Psoas muscle (tissue), 8 donors: Measurements from ENCODE around the gene BCL2A1. TPM values are rescaled to one million over a fixed set of nuclear protein-coding genes. Genes with fewer than 3 reads are reported as not detected.

Experiments
- ATAC-seq, 4 donors: fragments of 200-7000 bp; cut with Tn5 transposase; one replicate each; pipeline ENCODE4 v1.9.1; 2020; ENCODE audit warnings: moderate library complexity in 3 of 4, mild to moderate bottlenecking in 2 of 4
- DNase-seq, 2 donors: peaks; one replicate each; pipeline ENCODE4 v3.0.0-alpha.2; 2020
- H3K27ac ChIP-seq: fragments of 200-600 bp; one replicate; pipeline ENCODE4 v1.8.0; 2022
- H3K27me3 ChIP-seq, 3 donors: fragments of 200-600 bp in 1 of 3; one replicate each; pipeline versions ENCODE4 v1.6.1 to v1.8.0; 2013 to 2022; ENCODE audit warnings: low read length in 2 of 3, mild to moderate bottlenecking in 2 of 3, moderate library complexity in 1 of 3; ENCODE audit not compliant: insufficient read depth in 3 of 3
- H3K36me3 ChIP-seq, 2 donors: fragments of 200-600 bp in 1 of 2; one replicate each; pipeline versions ENCODE4 v1.6.1 to v1.8.0; 2013 to 2022; ENCODE audit warnings: low read depth in 1 of 2, mild to moderate bottlenecking in 1 of 2, moderate library complexity in 1 of 2; ENCODE audit not compliant: insufficient read depth in 1 of 2
- H3K4me1 ChIP-seq: fragments of 200-600 bp; one replicate; pipeline ENCODE4 v1.8.0; 2022
- H3K4me3 ChIP-seq: fragments of 200-600 bp; one replicate; pipeline ENCODE4 v1.8.0; 2022; ENCODE audit warnings: mild to moderate bottlenecking
- H3K9me3 ChIP-seq: fragments of 200-600 bp; one replicate; pipeline ENCODE4 v1.8.0; 2022
- WGBS, 3 donors: extraction: QIAGEN DNeasy Blood & Tissue Kit; methylation state at CpG; one replicate each; pipeline versions ENCODE4 v1.1.6 to v1.1.7; 2013; 5-methylcytosine and 5-hydroxymethylcytosine counted together
- intact Hi-C, 2 donors: fragments of 100-400 bp; cut with DNase I; formaldehyde crosslinking; loops; one replicate each; pipeline versions ENCODE4 v1.11.0 to v1.14.2; 2022
- polyA plus RNA-seq, 3 donors: library from polyadenylated mRNA; stranded (reverse); fragments of 200-250 nt; gene quantifications; one replicate each; pipeline ENCODE4 v1.2.3, GENCODE V29; 2013
- total RNA-seq, 4 donors: library from RNA; stranded (reverse); fragmentation: NEBNext Ultra II Directional in 2 of 4; extraction: Animal tissue kit (Norgen Biotek cat#: 25700) in 2 of 4; gene quantifications; one replicate each; pipeline versions ENCODE4 v1.2.1 to v1.2.4, GENCODE V29; 2021 to 2023
- TF ChIP-seq, protein P1 (sequence below): fragments of 200-600 bp; IDR thresholded peaks from one replicate; pipeline ENCODE4 v1.8.0; 2022; ENCODE audit warnings: antibody characterized with exemption
- donor health status: healthy with polysubstance abuse.
- donor health status: DM: no; HTN: no; CAD: no; lungs with moderate emphysema.
- donor health status: Bipolar disorder and iron deficiency.
- donor health status: healthy.
- donor health status: DM: yes; HTN: yes; CAD: no.
- donor health status: DM: no; HTN: no; CAD: no.
- donor health status: DM: no; HTN: no; CAD: no.
- donor health status: DM: yes; HTN: yes; CAD: no.

Gene BCL2A1
- total and polyA plus RNA-seq, 7 donors, result 0.18 to 1.2 (median 1.0) TPM; not detected in 1

GRCh38 chr15:79987969-79988368 is 17.0 kb upstream of the BCL2A1 start:
- Histone ChIP-seq H3K27me3 (no peaks in the 10 kb centered on the region), H3K9me3 (no peaks in the 10 kb centered on the region), H3K27ac (no peak overlapping the region), H3K36me3 (no peaks in the 10 kb centered on the region), H3K4me3 (no peak overlapping the region), H3K4me1 (no peaks in the 10 kb centered on the region)
- TF ChIP-seq, protein P1, sequence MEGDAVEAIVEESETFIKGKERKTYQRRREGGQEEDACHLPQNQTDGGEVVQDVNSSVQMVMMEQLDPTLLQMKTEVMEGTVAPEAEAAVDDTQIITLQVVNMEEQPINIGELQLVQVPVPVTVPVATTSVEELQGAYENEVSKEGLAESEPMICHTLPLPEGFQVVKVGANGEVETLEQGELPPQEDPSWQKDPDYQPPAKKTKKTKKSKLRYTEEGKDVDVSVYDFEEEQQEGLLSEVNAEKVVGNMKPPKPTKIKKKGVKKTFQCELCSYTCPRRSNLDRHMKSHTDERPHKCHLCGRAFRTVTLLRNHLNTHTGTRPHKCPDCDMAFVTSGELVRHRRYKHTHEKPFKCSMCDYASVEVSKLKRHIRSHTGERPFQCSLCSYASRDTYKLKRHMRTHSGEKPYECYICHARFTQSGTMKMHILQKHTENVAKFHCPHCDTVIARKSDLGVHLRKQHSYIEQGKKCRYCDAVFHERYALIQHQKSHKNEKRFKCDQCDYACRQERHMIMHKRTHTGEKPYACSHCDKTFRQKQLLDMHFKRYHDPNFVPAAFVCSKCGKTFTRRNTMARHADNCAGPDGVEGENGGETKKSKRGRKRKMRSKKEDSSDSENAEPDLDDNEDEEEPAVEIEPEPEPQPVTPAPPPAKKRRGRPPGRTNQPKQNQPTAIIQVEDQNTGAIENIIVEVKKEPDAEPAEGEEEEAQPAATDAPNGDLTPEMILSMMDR, result no peak
- WGBS, 3 donors, result 78 to 87% (median 81%) methylated on average over 3 of the region's 3 CpGs
- no peak for ATAC-seq
- no peak for DNase-seq
- intact Hi-C loops, result no loop called here

- TF ChIP-seq, protein P1, result no peak
- Histone ChIP-seq H3K4me1 (no peaks in the 10 kb centered on the region), H3K9me3 (no peaks in the 10 kb centered on the region), H3K36me3 (no peaks in the 10 kb centered on the region), H3K4me3 (no peak overlapping the region), H3K27ac (no peak overlapping the region), H3K27me3 (no peaks in the 10 kb centered on the region)
- intact Hi-C loops, result no loop called here
- DNase-seq (no peak), ATAC-seq (no peak)
- 74 to 79% (median 77%) methylated on average over 7 of the region's 7 CpGs for WGBS, 3 donors
These were observed 16.6 kb upstream of the BCL2A1 start for GRCh38 chr15:79987569-79987955.

GRCh38 chr15:79981831-79982455 is 10.9 kb upstream of the BCL2A1 start:
- H3K4me1 ChIP-seq, result no peaks in the 10 kb centered on the region
- no peaks in the 10 kb centered on the region for H3K36me3 ChIP-seq
- 56 to 66% (median 60%) methylated on average over 7 of the region's 7 CpGs for WGBS, 3 donors
- H3K9me3 ChIP-seq, result no peaks in the 10 kb centered on the region
- intact Hi-C loops, result no loop called here
- no peak overlapping the region for H3K4me3 ChIP-seq
- no peaks in the 10 kb centered on the region for H3K27me3 ChIP-seq
- DNase-seq (no peak), ATAC-seq (no peak)
- TF ChIP-seq, protein P1, result no peak
- no peak overlapping the region for H3K27ac ChIP-seq

DNA sequence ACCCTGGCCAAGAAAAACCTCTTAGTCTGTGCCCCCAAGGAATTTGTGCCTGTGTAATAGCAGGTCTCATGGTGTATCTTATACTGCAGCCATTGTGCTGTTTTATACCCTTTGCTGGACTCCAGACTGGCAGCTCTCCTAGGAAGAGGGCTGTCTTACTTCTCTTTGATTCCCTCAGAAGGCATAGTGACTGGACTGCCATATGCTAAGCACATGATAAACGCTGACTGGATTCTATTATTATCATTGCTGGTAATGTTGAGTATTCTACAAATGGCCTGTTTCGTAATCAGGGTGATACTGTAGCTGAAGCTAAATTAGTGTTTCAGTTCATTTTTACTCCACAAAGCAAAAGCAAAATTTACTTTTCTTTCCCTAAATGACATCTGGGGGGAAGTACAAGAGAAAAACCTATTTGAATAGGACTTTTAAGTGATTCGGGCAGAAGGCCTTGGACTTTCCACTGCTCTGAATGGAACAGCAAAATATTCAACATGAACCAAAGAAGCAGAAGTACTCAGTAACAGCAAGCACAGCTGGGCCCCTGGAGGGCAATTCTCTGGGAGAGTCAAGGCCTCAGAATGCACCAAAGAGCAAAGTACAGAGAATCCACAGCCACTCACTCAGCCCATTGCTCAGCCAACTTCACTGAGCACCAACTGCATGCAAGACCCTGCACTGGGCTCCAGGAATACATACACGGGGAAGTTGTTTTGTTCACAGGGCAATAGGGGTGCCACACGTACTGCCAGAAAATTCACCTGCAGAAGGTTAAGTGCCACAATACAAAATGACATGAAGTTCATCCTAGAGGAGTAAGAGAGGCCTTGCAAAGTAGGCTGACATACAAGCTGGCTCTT is 7.9 kb upstream of the BCL2A1 start:
- H3K27ac ChIP-seq, result peak overlapping the region; percentile 67
- no peak for DNase-seq
- H3K36me3 ChIP-seq, result no peaks in the 10 kb centered on the region
- 67 to 74% (median 68%) methylated on average over 5 of the region's 5 CpGs for WGBS, 3 donors
- TF ChIP-seq, protein P1, result no peak
- no peaks in the 10 kb centered on the region for H3K4me1 ChIP-seq
- intact Hi-C loops, result no loop called here
- no peak overlapping the region for H3K4me3 ChIP-seq
- ATAC-seq, result peak; percentile 81 to 95 (median 85)
- no peaks in the 10 kb centered on the region for H3K27me3 ChIP-seq
- H3K9me3 ChIP-seq, result no peaks in the 10 kb centered on the region
